Heart right ventricle (tissue), 16 donors: ENCODE results near the gene CTBP2. TPM values are rescaled to one million over a fixed set of nuclear protein-coding genes. Genes with fewer than 3 reads are reported as not detected.

Source experiments
- ATAC-seq, 8 donors: fragments of 200-7000 bp; cut with Tn5 transposase; one replicate each; pipeline ENCODE4 v1.9.1; 2020; ENCODE audit warnings: mild to moderate bottlenecking in 8 of 8, moderate library complexity in 8 of 8, moderate number of reproducible peaks in 1 of 8
- DNase-seq, 2 donors: peaks; one replicate each; pipeline ENCODE4 v3.0.0-alpha.2; 2020
- H3K27ac ChIP-seq, 10 donors: fragments of 200-600 bp; sonication (generic) in 2 of 10; one replicate each; pipeline versions ENCODE4 v1.5.0 to v1.8.0; 2020 to 2022; ENCODE audit warnings: mild to moderate bottlenecking in 3 of 10
- H3K27me3 ChIP-seq, 7 donors: fragments of 200-600 bp; one replicate each; pipeline ENCODE4 v1.8.0; 2021 to 2022; ENCODE audit warnings: mild to moderate bottlenecking in 2 of 7
- H3K36me3 ChIP-seq, 9 donors: fragments of 200-600 bp; sonication (generic) in 1 of 9; one replicate each; pipeline versions ENCODE4 v1.5.0 to v1.8.0; 2020 to 2022; ENCODE audit warnings: mild to moderate bottlenecking in 2 of 9
- H3K4me1 ChIP-seq, 9 donors: fragments of 200-600 bp; sonication (generic) in 1 of 9; one replicate each; pipeline versions ENCODE4 v1.5.0 to v1.8.0; 2020 to 2022; ENCODE audit warnings: mild to moderate bottlenecking in 4 of 9
- H3K4me3 ChIP-seq, 10 donors: fragments of 200-600 bp; sonication (generic) in 2 of 10; one replicate each; pipeline versions ENCODE4 v1.5.0 to v1.8.0; 2020 to 2022; ENCODE audit warnings: mild to moderate bottlenecking in 7 of 10, moderate library complexity in 2 of 10
- H3K9me3 ChIP-seq, 11 donors: fragments of 200-600 bp in 10 of 11; sonication (generic) in 2 of 11; one replicate each; pipeline versions ENCODE4 v1.5.0 to v1.8.0; 2013 to 2022; ENCODE audit warnings: mild to moderate bottlenecking in 2 of 11, control low read depth in 1 of 11, moderate library complexity in 1 of 11
- CTCF ChIP-seq, 9 donors: fragments of 200-600 bp; sonication (generic) in 2 of 9; IDR thresholded peaks; one replicate each; pipeline versions ENCODE4 v1.5.0 to v1.8.0; 2021 to 2022; ENCODE audit warnings: antibody characterized with exemption in 9 of 9, mild to moderate bottlenecking in 5 of 9, moderate library complexity in 1 of 9
- WGBS, 2 donors: extraction: QIAGEN DNeasy Blood & Tissue Kit; methylation state at CpG; one replicate each; pipeline ENCODE4 v1.1.7; 2013; ENCODE audit warnings: inconsistent platforms in 1 of 2; 5-methylcytosine and 5-hydroxymethylcytosine counted together
- intact Hi-C, 10 donors: fragments of 100-400 bp; cut with DNase I; formaldehyde crosslinking; loops; one replicate each; pipeline versions ENCODE4 v1.11.1 to v1.14.2; 2022
- polyA plus RNA-seq, 2 donors: library from polyadenylated mRNA; stranded (reverse); fragments of 200-250 nt; gene quantifications; one replicate each; pipeline ENCODE4 v1.2.3, GENCODE V29; 2013
- total RNA-seq, 10 donors: library from RNA; stranded (reverse); fragmentation: NEBNext Ultra II Directional in 3 of 10; extraction: Animal tissue kit (Norgen Biotek cat#: 25700) in 3 of 10; gene quantifications; one replicate each; pipeline versions ENCODE4 v1.2.1 to v1.2.4, GENCODE V29; 2021 to 2023
- donor health status: Arrhythmogenic right ventricular cardiomyopathy.
- donor health status: ischemic (EF 13 %, LVEDD 7.1; RV severe dilation, severe dysfunction).
- donor health status: healthy with polysubstance abuse.
- donor health status: DM: no; HTN: yes; CAD: no.
- donor health status: DM: no; HTN: no; CAD: no.
- donor health status: ischemic (EF 25% LVEDD 6.9; RV normal size, moderate dysfunction).
- donor health status: ischemic (EF 25% LVEDD 5.7; RV mildly dilated, moderate dysfunction).
- donor health status: healthy.
- donor health status: DM: yes; HTN: yes; CAD: no.
- donor health status: Ischemic cardiomyopathy.
- donor health status: ischemic (EF 35%, LVEDD 5.7; RV mildly dilated, moderate dysfunction).
- donor health status: nonischemic (EF 11% LVEDD 7.7; RV severe dilation, severe dysfunction).
- donor health status: DM: yes; HTN: yes; CAD: no.
- donor health status: PGD.
- donor health status: ischemic (EF 29% LVEDD 5.4; RV normal size, mild dysfunction).
- donor health status: nonischemic (EF 23%, LVEDD 6.1; RV moderate dilation, normal function).

CTBP2 gene
- total and polyA plus RNA-seq, 12 donors: 14.7 to 36.2 (median 26.0) TPM

- no peak overlapping the region for H3K4me3 ChIP-seq
- no peaks in the 10 kb centered on the region for H3K4me1 ChIP-seq
- H3K27me3 ChIP-seq: peaks cover 0 to 6% (median 0%) of the 10 kb centered on the region in 7 donors
- no peak overlapping the region for H3K27ac ChIP-seq
- H3K9me3 ChIP-seq: no peaks in the 10 kb centered on the region
- no peak for ATAC-seq
- intact Hi-C loops: loop anchor here in 2 of 10 donors (5.0 to 10.0 kb wide), 4 partner anchors 173 to 653 kb away; partner anchors contain the start of genes BCCIP (in 1 of the 2) and UROS (in 1 of the 2)
- 89 to 93% methylated on average over 7 of the region's 7 CpGs for WGBS, 2 donors
- no peak for TF ChIP-seq CTCF (IDR thresholded peaks at IDR 0.05)
- H3K36me3 ChIP-seq: no peaks in the 10 kb centered on the region
- no peak for DNase-seq
Observed at GRCh38 chr10:125169279-125169678, 8.9 kb upstream of the CTBP2 start.

GRCh38 chr10:125166658-125167057 is 6.3 kb upstream of the CTBP2 start:
- H3K4me1 ChIP-seq: peaks cover 0 to 8% (median 5%) of the 10 kb centered on the region in 9 donors
- H3K9me3 ChIP-seq: no peaks in the 10 kb centered on the region
- 93 to 96% methylated on average over 12 of the region's 12 CpGs for WGBS, 2 donors
- no peak overlapping the region for H3K4me3 ChIP-seq
- no peak for DNase-seq
- TF ChIP-seq CTCF (IDR thresholded peaks at IDR 0.05): no peak
- intact Hi-C loops: loop anchor here in 2 of 10 donors (5.0 to 10.0 kb wide), 4 partner anchors 176 to 656 kb away; partner anchors contain the start of genes BCCIP (in 1 of the 2) and UROS (in 1 of the 2)
- no peak for ATAC-seq
- no peak overlapping the region for H3K27ac ChIP-seq
- peaks cover 0 to 12% (median 0%) of the 10 kb centered on the region in 7 donors for H3K27me3 ChIP-seq
- no peaks in the 10 kb centered on the region for H3K36me3 ChIP-seq

- H3K27me3 ChIP-seq: peaks cover 0 to 13% (median 0%) of the 10 kb centered on the region in 7 donors
- H3K4me1 ChIP-seq: peaks cover 0 to 10% (median 7%) of the 10 kb centered on the region in 9 donors
- intact Hi-C loops: loop anchor here in 2 of 10 donors (5.0 to 10.0 kb wide), 4 partner anchors 176 to 656 kb away; partner anchors contain the start of genes BCCIP (in 1 of the 2) and UROS (in 1 of the 2)
- DNase-seq: no peak
- no peak overlapping the region for H3K4me3 ChIP-seq
- H3K36me3 ChIP-seq: no peaks in the 10 kb centered on the region
- H3K9me3 ChIP-seq: no peaks in the 10 kb centered on the region
- no peak for TF ChIP-seq CTCF (IDR thresholded peaks at IDR 0.05)
- H3K27ac ChIP-seq: no peak overlapping the region
- WGBS, 2 donors: 92 to 94% methylated on average over 16 of the region's 16 CpGs
- ATAC-seq: no peak
Observed at GRCh38 chr10:125165584-125166573, 5.5 kb upstream of the CTBP2 start.

- H3K36me3 ChIP-seq: no peaks in the 10 kb centered on the region
- intact Hi-C loops: loop anchor here in 7 of 10 donors (5.0 to 10.0 kb wide), 5 partner anchors 102 to 250 kb away; no protein-coding TSS in a partner anchor
- TF ChIP-seq CTCF (IDR thresholded peaks at IDR 0.05): no peak
- H3K4me3 ChIP-seq: no peak overlapping the region
- peaks cover 0 to 13% (median 0%) of the 10 kb centered on the region in 7 donors for H3K27me3 ChIP-seq
- H3K27ac ChIP-seq: no peak overlapping the region
- WGBS, 2 donors: 83 to 87% methylated on average over 10 of the region's 10 CpGs
- DNase-seq (no peak), ATAC-seq (no peak)
- H3K9me3 ChIP-seq: no peaks in the 10 kb centered on the region
- peaks cover 0 to 10% (median 7%) of the 10 kb centered on the region in 9 donors for H3K4me1 ChIP-seq
Observed at GRCh38 chr10:125164421-125164820, 4.1 kb upstream of the CTBP2 start.
